Neural cell (in vitro differentiated cells): ENCODE results near the gene TBC1D25.

Source experiments
- CTCF ChIP-seq: fragments of 450-650 bp; IDR thresholded peaks from 2 replicates; pipeline ENCODE4 v1.5.1; 2014; ENCODE audit warnings: antibody characterized with exemption, mild to moderate bottlenecking, moderate library complexity; ENCODE audit not compliant: poor library complexity, severe bottlenecking
- EP300 ChIP-seq: fragments of 450-650 bp; conservative IDR thresholded peaks from 2 replicates; pipeline ENCODE4 v1.6.1; 2014; ENCODE audit warnings: antibody characterized with exemption, mild to moderate bottlenecking, moderate library complexity; ENCODE audit not compliant: poor library complexity, severe bottlenecking
- EZH2 ChIP-seq: fragments of 200-600, 300-800 bp; shearing (Covaris generic), sonication (generic); IDR thresholded peaks from 2 replicates; pipeline ENCODE4 v1.6.1; 2014; ENCODE audit warnings: antibody characterized with exemption, low read length, borderline replicate concordance, mild to moderate bottlenecking; ENCODE audit not compliant: insufficient read depth, poor library complexity, severe bottlenecking
- MXI1 ChIP-seq: fragments of 450-650 bp; conservative IDR thresholded peaks from 2 replicates; pipeline ENCODE4 v1.6.1; 2014; ENCODE audit warnings: antibody characterized with exemption, mild to moderate bottlenecking; ENCODE audit not compliant: poor library complexity, severe bottlenecking
- POLR2AphosphoS5 ChIP-seq: IDR thresholded peaks from 2 replicates; pipeline ENCODE4 v1.6.1; 2012
- RAD21 ChIP-seq: fragments of 450-650 bp; conservative IDR thresholded peaks from 2 replicates; pipeline ENCODE4 v1.6.1; 2014; ENCODE audit warnings: antibody characterized with exemption, mild to moderate bottlenecking, moderate library complexity
- REST ChIP-seq: IDR thresholded peaks from 2 replicates; pipeline ENCODE4 v1.6.1; 2012; ENCODE audit warnings: borderline replicate concordance

- no peak for TF ChIP-seq REST
- no peak for TF ChIP-seq CTCF
- no peak for TF ChIP-seq RAD21
- TF ChIP-seq EZH2 = no peak
- TF ChIP-seq POLR2AphosphoS5 = no peak
- TF ChIP-seq MXI1 = no peak
- TF ChIP-seq EP300 = no peak
These were observed 45.2 kb downstream of the TBC1D25 start for GRCh38 chrX:48584698-48585097.
